Measurements from ENCODE around the gene CCBE1. TPM values are rescaled to one million over a fixed set of nuclear protein-coding genes. Genes with fewer than 3 reads are reported as not detected.

CCBE1 gene
- total RNA-seq, 1 donor from 2014 or later: under 0.01 TPM

DNA sequence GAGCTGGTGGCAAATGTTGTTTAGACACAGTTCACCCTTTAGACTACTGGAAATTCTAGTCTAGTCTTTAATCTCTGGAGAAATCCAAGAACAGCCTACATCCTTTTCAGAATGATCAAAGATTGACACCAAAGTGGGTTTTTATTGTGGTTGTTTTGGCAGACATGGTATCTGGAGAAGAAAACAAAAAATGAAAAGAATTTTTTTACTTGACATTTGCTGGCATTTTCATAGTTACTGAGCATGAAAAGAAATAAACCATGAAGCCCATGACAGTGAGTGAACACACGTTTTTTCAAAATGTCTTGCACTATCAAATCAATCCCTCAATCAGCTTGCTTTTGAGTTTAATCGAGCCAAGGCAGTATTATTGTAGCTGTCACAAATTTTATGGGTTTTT, 125.3 kb downstream of the CCBE1 start:
- DNase-seq (ENCODE audit: low read depth in 2 of 2): no peak

DNA sequence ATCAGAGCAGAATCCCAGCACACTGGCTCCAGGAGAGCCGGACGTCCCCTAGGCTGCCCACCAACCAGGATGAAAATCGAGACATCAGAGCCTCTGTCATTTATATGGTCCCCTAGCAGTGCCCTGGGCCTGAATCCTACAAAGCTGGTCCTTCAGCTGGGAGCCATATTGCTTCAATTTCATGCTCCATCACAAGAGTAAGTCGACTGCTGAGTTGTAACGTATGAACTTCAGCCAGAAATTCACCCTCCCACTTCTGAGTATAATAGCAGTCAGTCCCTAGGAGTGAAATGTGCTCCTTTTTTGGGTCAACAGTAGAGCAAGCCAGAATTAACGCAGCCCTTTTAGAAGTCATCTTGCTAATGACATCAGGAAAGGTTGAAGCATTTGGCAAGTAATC, 126.4 kb downstream of the CCBE1 start:
- DNase-seq (ENCODE audit: low read depth in 2 of 2): no peak

DNA sequence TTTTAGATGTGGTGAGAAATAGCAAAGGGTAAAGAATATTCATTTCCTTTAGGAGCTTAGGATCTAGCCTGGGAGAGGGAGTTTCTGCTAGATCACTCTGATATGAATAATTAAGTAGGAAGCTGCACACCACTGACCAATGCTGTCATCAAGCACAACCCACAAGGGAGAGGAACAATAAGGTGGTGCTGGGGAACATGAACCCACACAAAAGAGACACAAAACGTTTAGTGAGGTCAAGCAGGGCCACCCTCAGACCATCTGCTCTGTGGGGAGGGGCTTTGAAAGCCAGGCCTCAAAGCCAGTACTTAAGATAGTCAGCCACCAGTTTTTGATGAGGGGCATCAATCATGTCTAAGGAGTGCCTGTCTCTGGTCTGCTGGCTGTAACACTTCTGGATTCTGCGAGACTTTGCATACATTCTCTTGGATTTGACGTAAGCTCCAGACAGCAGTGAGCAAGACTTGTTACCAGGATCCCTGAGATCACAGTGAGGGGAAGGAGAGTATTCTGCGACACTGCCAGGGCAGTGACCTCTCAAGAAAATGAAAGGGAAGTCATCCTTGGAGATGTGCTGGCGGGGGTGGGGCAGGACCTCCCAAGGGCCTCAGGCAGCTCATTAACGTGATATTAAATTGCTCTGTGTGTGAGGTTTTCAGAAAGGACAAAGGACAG, 127.0 kb downstream of the CCBE1 start:
- peak in 1 of 2 donors; percentile 59 for DNase-seq (ENCODE audit: low read depth in 2 of 2)

DNA sequence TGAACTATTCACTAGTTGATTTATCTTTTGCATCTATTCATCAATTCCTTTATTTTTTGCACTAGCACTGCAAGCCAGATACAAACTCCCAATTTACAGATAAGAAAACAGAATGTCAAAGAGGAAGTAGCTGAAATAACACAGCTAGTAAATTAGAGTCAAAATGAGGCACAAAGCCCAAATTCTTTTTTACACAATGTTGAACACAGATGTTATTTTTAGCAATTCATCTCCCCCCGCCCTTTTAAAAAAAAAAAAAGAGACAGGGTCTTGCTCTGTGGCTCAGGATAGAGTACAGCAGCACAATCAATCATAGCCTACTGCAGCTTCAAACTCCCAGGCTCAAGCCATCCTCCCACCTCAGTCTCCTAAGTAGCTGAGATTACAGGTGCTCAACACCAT, 127.8 kb downstream of the CCBE1 start:
- peak; percentile 4 to 67 for DNase-seq (ENCODE audit: low read depth in 2 of 2)

DNA sequence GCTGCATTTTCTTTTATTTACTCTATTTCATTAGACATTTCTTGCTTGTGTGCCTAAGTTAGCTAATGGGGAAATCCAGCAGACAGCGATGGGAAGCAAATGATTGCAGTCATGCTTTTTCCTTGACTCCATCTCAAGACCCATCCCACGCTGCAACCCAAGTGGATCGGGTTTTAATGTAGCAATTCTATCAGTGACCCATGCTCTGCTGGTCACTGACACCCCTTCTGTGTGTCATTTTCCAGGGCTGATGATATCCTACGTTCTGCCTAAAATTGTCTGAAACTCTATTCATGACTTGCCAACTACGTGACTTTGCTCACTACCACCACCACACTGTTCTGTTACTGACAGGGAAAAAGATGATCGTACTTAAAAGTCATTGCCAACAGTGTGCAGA, 129.8 kb downstream of the CCBE1 start:
- no peak for DNase-seq (ENCODE audit: low read depth in 2 of 2)

DNA sequence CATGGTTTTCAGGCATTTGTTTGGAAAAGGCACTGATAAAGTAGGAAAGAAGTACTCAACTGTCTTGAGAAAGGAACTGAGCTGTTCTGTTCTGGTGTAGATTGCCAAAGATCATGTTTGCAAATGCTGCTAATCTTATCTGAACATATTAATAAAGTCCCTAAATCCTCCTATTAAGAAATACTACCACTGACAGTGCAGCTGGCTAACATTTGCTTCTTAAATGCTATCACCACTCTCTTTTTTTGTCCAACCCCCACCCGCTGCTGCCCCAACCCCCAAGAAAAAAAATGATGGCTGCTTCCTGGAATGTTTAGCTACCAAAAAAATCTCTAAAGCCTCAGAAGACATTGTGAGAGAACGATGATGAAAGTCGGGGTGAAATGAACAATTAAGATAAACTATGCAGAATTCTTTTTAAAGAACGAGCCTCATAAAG, 130.7 kb downstream of the CCBE1 start:
- no peak for DNase-seq (ENCODE audit: low read depth in 2 of 2)

DNA sequence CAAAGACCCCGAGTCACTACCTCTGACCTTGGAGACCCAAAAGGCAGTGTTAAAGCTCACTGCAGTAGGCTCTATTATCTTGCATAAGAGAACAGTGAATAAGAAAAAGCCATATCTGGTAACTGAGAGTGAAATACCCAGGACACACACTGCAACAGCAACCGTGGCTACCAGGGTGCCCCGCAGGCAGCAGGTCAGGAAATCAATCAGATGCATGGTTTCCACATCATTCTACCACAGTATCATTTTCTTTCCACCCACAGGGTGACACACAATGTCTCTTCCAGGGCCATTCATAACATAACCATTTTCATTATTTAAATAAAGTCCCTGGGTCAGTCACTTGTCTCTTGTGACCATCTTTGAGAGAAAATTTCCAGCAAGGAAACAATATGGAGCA, 131.3 kb downstream of the CCBE1 start:
- DNase-seq (ENCODE audit: low read depth in 2 of 2): no peak

DNA sequence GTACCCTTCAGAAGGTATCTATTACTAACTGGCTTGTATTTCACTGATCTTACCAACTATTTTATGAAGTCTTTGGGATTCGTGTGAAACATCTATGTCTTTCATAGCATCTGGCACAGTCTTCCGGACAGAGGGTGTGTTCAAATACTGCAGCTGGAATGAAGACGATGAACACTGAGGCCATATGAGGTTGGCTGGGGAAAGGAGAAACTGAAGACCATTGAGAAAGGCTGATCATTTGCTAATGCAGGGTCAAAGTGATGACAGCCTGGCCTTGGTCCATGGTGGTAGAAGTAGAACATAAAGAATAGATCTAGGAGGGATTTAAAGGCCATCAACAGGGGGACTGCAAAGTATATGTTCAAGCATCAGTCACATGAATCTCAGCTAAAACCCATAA, 132.7 kb downstream of the CCBE1 start:
- DNase-seq (ENCODE audit: low read depth in 2 of 2): no peak

DNA sequence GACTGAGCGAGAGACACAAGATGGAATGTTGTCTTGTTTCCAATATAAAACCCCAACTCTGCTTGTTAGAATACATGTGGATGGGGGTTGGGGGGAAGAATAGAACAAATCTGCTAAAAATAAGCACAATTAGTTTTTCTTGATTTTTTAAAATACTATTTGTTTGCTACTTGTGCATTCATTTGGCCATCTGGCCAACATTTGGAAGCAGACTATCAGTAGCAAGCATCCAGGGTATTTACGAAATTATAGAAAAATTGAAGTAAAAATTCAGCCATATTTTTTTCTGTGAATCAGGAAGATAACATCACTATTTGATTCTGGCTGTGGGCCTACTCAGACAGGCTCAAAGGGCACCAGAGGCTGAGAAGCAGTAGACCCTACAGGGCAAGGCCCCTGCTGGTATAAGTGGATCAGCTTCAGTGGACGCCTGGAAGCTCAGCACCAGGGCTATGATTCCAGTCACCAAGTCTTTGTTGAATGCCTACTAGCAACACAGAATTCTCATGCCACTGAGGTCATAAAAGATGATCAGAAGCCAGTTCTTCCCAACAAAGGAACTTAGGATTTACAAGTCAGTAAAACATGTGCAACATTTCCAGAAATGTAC, 133.9 kb downstream of the CCBE1 start:
- DNase-seq (ENCODE audit: low read depth in 2 of 2): no peak

DNA sequence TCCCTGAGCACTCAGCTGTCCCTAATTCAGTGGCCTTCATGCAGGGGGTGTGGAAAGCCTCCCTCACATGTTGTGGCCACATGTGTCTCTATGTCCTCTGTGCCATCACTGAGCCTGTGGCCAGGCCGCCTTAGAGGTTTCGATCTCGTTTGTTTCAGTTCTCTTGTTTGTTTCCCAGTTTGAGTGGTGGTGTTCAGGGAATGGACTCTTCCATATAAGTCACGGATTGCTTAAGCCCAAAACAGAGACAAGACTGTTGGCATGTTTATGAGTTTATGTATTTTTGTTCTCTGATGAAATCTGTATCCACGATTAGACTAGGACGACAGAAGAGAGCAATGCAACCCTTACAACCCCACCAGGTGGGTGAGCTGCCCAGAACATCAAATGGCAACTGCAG, 134.5 kb downstream of the CCBE1 start:
- no peak for DNase-seq (ENCODE audit: low read depth in 2 of 2)

DNA sequence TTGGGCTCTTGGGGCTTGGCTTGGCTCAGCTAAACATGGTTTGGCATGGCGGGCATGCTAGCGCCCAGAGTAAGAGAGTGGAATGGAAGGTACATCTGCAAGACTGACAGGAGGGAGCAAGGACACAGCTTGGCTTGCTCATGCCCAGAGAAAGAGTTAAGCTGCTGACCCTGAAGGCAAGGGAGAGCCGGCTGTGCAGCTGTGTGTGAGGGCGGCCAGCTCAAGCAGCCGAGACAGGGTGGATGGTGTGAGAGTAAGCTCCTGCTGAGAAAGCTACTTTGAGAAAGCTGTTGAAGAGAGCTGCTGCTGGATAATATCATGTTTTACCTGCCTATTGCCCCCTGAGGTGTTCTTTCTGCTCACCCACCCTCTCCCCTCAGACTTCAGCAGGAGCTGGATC, 135.6 kb downstream of the CCBE1 start:
- no peak for DNase-seq (ENCODE audit: low read depth in 2 of 2)

DNA sequence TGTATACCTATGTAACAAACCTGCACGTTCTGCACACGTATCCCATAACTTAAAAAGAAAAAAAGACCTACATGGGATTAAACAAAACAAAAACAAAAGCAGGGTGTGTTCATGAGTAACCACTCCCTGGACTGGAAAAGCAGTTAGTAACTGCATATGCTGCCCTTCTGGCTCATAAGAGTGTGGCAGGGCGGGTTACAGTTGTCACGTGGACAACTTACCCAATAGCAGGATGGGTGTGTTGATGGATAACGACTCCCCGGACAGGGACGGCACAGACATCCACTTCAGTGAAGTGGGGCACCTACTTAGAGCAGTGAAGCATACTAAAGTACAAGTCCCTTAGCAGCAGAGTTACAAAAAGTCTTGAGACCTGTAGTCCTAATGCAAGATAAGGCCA, 136.7 kb downstream of the CCBE1 start:
- no peak for DNase-seq (ENCODE audit: low read depth in 2 of 2)

DNA sequence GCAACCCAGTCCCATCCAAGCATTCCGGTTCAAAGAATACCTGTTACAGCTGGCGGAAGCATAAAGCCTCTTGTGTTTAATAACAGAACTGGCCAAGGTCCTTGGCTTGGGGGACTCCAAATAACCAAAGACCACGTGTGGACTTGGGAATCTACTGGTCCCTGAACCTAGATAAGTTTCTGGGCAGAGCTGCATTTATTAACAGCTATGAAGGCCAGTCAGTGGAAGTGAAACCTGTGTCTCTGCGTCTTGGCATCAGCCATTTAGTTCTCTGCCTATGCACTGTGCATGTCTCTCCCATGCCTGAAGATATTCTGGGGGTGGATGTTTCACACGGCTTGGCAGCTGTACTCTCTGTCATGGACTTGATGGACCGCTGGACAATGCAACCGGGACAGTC, 137.7 kb downstream of the CCBE1 start:
- DNase-seq (ENCODE audit: low read depth in 2 of 2): no peak

DNA sequence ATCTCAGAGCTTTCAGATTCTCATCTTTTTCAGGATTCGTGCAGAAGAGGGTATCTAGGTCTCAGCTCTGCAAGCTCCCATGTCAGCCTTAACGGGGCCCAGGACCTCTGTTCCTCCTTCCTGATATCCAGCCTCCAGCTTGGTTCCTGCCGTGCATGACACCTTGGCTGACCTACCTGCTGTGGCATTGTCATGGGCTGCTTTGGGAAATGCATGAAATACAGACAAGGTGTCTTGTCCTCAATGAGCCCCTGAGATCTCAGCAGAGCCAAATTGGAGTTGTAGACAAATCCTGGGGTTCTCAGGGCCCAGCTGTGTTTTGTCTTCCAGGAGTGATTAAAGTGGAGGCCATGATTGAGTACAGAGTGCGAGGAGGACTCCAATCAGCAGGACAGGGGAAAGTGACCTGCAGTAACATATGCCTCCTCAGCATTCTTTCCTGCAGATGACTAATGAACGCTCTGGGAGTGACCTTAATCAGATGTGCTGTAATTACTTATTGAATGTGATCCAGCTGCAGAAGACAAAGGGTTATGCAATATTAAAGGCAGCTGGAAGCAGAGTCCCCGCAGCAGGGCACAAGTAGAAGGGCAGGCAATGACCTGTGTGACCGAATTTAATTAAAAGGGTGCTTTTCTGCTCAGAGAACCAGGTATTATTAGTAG, 141.1 kb downstream of the CCBE1 start:
- DNase-seq (ENCODE audit: low read depth in 2 of 2): peak in 1 of 2 donors; percentile 11

DNA sequence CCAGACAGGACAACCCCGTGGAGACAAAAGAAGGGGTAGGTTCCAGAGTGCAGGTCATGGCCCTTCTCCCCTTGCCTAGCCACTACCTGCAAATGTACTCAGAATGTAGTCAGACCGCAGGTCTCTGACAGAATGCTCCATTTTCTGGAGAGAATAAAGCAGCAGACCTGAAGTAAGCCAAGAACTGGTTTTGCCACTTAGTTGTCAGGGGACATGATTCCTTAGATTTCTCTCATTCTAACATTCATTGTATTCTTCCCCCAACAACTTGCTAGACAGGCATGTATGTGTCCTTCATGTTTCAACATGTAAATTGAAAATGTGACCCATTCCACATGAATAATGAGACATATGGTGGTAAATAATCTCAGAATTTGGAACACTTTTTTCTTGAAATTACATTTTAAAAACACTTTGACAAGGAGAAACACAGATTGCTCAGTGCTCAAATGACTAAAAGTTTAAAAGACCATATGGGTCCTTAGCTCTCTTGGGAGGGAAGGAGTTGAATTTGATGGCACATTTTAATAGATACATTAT, 142.4 kb downstream of the CCBE1 start:
- DNase-seq (ENCODE audit: low read depth in 2 of 2): no peak

DNA sequence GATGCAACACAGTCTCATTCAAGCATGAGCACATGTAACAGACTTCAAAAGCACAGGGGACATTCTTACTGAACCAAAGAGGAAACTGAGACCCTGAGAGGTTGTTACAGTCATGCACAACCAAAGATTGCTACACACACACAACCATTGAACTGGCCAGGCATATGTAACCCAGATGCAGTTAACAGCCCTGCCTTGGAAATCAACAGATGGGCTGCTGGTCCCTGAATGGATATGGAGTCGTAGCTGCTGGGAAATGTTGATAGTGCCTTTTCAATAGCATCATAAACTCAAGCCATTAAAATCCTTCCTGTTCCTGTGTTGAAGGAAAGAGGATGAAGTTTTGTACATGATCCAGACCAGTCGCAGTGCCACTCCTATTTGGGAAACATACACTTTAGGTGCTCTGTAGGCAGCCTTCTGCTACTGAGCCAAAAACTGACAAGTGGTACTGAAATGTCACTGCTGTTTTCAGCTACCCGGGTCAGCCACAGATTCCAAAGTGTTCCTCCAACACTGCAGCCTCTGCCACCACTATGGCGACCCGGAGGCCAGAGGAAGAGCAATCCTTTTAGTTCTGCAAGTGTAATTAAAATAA, 143.9 kb downstream of the CCBE1 start:
- DNase-seq (ENCODE audit: low read depth in 2 of 2): no peak

DNA sequence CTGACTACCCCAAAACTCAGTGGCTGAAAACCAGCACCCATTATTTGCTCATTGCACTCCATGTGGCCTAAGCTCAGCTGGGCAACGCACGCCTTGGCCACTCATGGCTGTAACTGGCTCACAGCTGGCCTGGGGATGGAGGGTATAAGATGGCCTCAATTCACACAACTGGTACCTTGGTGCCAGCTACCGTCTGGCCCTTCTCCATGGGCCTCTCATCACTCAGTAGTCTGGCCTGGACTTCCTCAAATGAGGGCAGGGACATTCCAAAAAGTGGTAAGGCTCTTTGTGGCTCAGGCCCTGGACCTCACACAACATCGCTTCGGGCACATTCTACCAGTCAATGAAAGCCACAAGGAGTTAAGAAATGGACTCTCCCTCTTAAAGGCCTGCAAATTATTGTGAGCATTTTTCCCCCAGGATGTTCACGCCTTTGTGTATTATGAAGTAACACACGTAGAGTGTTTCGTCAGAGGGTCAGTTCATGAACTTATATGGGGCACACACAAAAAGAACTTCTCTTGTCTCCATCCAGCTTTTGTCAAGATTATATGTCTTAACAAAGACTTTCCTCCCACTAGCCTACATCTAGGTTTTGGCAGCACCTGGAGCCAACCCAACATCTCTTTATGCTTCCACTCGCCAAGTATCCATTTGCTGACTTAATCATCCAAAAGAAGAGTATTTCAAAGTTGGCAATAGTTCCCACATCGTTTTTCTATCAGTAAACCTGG, 145.2 kb downstream of the CCBE1 start:
- DNase-seq (ENCODE audit: low read depth in 2 of 2): no peak

DNA sequence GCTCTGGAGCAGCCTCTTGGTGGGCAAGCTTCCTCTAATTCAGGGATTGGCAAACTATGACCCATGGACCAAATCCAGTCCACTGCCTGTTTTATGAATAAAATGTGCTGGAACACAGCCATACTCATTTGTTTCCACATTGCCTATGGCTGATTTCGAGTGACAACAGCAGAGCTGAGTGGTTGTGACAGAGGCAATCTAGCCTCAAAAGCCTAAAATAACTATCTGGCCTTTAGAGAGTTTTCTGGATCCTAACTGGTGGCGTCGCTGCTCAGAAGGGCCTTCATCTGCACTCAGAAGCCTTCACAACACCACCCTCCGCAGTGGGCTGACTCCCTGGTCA, 147.1 kb downstream of the CCBE1 start:
- no peak for DNase-seq (ENCODE audit: low read depth in 2 of 2)

DNA sequence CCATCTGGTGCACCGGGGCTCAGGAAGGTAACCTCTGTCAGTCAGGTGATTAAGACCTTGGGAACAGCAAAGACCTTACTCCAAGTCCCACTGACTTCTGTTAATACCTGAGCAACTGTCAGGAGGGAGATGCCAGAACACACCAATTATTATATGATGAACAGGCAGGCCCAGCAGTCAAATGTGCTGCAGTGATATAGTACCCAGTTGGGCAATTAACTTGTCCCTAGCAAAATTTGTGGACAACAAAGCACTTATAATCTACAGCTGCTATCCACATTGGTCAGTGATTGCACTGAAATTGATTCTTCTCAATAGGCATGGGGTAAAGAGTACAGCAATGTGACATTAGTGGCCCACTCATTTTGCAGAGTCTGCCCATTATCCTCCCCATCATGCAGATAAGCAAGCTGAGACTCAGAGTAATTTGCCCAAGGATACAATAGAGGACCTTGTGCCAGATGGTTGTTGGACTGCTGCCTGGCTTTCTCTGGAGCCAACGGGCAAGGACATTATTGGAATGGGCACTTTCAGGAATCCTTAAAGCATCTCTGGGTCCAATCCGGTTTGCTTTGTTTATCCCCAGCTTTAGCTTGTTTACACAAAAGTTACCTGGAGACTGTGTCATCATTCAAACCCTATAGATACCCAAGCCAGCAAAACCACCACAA, 147.6 kb downstream of the CCBE1 start:
- DNase-seq (ENCODE audit: low read depth in 2 of 2): no peak

DNA sequence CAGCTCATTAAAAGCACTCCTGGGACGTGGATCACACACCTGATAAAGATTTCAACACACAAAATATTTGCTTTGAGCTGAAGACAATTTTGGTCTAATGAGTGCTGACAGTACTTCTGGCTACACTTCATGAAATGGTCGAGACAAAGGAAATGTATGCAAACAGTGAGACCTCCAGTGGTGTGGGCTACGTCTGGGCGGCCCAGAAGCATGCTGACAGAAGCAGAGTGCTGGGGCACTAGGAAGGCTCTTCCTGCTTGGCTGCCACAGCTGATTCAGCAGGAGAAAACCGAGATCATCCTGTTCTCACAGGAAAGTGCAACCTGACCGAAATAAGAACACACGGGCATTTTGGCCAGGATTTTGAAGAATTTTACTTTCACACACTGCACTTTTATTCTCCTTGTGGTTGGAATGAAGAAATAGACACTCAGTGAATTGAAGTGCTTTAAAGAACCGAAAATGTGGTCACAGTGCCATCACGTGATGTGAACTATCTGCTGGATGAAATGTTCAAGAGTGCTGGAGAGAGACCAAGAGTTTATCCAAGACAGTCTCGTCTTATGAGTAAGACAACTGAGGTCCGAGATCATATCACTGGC, 149.5 kb downstream of the CCBE1 start:
- DNase-seq (ENCODE audit: low read depth in 2 of 2): peak in 1 of 2 donors; percentile 62

DNA sequence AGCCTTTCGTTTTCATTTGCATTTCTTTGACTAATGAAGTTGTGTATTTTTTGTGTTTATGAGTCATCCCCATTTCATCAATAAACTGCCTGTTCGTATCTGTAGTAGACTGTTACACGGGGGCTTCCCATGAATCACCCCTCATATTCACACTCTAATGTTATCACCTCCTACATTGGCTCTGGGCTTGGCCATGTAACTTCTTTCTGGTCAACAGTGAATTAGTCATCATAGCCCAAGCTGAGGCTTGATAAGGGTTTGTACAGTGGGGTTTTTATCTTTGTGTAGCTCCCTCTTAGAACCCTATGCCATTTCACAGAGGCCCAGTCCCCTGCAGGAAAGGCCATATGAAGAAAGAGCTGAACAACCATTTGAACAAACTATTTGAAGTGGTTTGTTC, 151.0 kb downstream of the CCBE1 start:
- DNase-seq (ENCODE audit: low read depth in 2 of 2): peak in 1 of 2 donors; percentile 18
